WTC11 (cell line): ENCODE measurements around the gene PIGO. TPM values are rescaled to one million over a fixed set of nuclear protein-coding genes. Genes with fewer than 3 reads are reported as not detected.

Source experiments
- ATAC-seq: fragments of 200-7000 bp; cut with Tn5 transposase; 2 replicates; pipeline ENCODE4 v1.10.0; 2021; ENCODE audit warnings: mild to moderate bottlenecking, moderate library complexity
- CTCF ChIA-PET: fragments of 300-600 bp; sonication (Branson Sonifier 250); formaldehyde crosslinking; loops from one replicate; lab custom pipeline; 2021; ENCODE audit warnings: antibody characterized with exemption; lab: Charles Lee
- POLR2A ChIA-PET: fragments of 350-600 bp; sonication (Branson Sonifier 250); formaldehyde crosslinking; loops from one replicate; lab custom pipeline; 2021; ENCODE audit warnings: antibody characterized with exemption; lab: Charles Lee
- DNase-seq: peaks from one replicate; pipeline ENCODE4 v3.0.0; 2021; ENCODE audit warnings: low spot score
- H3K27ac Mint-ChIP-seq: 2 replicates; pipeline ENCODE4 v1.8.0; 2021; ENCODE audit warnings: mixed read lengths
- H3K27me3 Mint-ChIP-seq: 2 replicates; pipeline ENCODE4 v1.8.0; 2021; ENCODE audit warnings: low read depth, mild to moderate bottlenecking, moderate library complexity, mixed read lengths
- H3K36me3 Mint-ChIP-seq: 2 replicates; pipeline ENCODE4 v1.8.0; 2021; ENCODE audit warnings: mixed read lengths
- H3K4me1 Mint-ChIP-seq: 2 replicates; pipeline ENCODE4 v1.8.0; 2022; ENCODE audit warnings: mixed read lengths
- H3K4me3 Mint-ChIP-seq: 2 replicates; pipeline ENCODE4 v1.8.0; 2021; ENCODE audit warnings: mild to moderate bottlenecking, moderate library complexity, mixed read lengths
- H3K9me3 Mint-ChIP-seq: 2 replicates; pipeline ENCODE4 v1.8.0; 2021; ENCODE audit warnings: mixed read lengths
- E2F5 ChIP-seq: sonication (generic); formaldehyde crosslinking; IDR thresholded peaks from 2 replicates; pipeline ENCODE4 v1.8.1; 2022; ENCODE audit warnings: mild to moderate bottlenecking, moderate library complexity, missing genetic modification reagents
- EMX1 ChIP-seq: fragments of 250-450 bp; sonication (Bioruptor Pico); IDR thresholded peaks from 2 replicates; pipeline ENCODE4 v1.8.0; 2021; ENCODE audit warnings: mild to moderate bottlenecking
- FOXP1 ChIP-seq: sonication (generic); formaldehyde crosslinking; IDR thresholded peaks from 2 replicates; pipeline ENCODE4 v1.8.0; 2022; ENCODE audit warnings: missing genetic modification reagents, mild to moderate bottlenecking, moderate library complexity, borderline replicate concordance
- GRHL2 ChIP-seq: fragments of 250-450 bp; sonication (Bioruptor Pico); IDR thresholded peaks from 2 replicates; pipeline ENCODE4 v1.8.0; 2022; ENCODE audit warnings: mild to moderate bottlenecking, moderate library complexity; ENCODE audit not compliant: insufficient replicate concordance, severe bottlenecking
- HMGA2 ChIP-seq: fragments of 250-450 bp; sonication (Bioruptor Pico); IDR thresholded peaks from 2 replicates; pipeline ENCODE4 v1.4.0; 2021; ENCODE audit warnings: mild to moderate bottlenecking, moderate library complexity
- NFYB ChIP-seq: sonication (generic); formaldehyde crosslinking; conservative IDR thresholded peaks from 2 replicates; pipeline ENCODE4 v1.8.0; 2022; ENCODE audit warnings: low read depth, missing genetic modification reagents
- OVOL2 ChIP-seq: fragments of 250-450 bp; sonication (Bioruptor Pico); IDR thresholded peaks from 2 replicates; pipeline ENCODE4 v1.9.0; 2021; ENCODE audit warnings: mild to moderate bottlenecking, borderline replicate concordance
- SP1 ChIP-seq: sonication (generic); formaldehyde crosslinking; conservative IDR thresholded peaks from 2 replicates; pipeline ENCODE4 v1.8.1; 2022; ENCODE audit warnings: missing genetic modification reagents
- STAT6 ChIP-seq: sonication (generic); formaldehyde crosslinking; conservative IDR thresholded peaks from 2 replicates; pipeline ENCODE4 v1.8.1; 2023; ENCODE audit warnings: mild to moderate bottlenecking, low read depth, missing genetic modification reagents, moderate library complexity
- TP53 ChIP-seq: sonication (generic); formaldehyde crosslinking; IDR thresholded peaks from 2 replicates; pipeline ENCODE4 v1.8.1; 2023; ENCODE audit warnings: mild to moderate bottlenecking, missing genetic modification reagents
- ZNF281 ChIP-seq: sonication (generic); formaldehyde crosslinking; IDR thresholded peaks from 2 replicates; pipeline ENCODE4 v1.8.0; 2023; ENCODE audit warnings: mild to moderate bottlenecking, missing genetic modification reagents
- ZNF423 ChIP-seq: fragments of 250-450 bp; sonication (Bioruptor Pico); IDR thresholded peaks from 2 replicates; pipeline ENCODE4 v2.1.2; 2022; ENCODE audit warnings: mild to moderate bottlenecking, moderate library complexity
- ZNF512 ChIP-seq: sonication (generic); formaldehyde crosslinking; IDR thresholded peaks from 2 replicates; pipeline ENCODE4 v1.8.1; 2022; ENCODE audit warnings: missing genetic modification reagents, borderline replicate concordance
- total RNA-seq: library from RNA; stranded (reverse); gene quantifications from 3 replicates; pipeline ENCODE4 v1.2.3, GENCODE V29; 2021
- TF ChIP-seq, protein P1 (sequence below): sonication (generic); formaldehyde crosslinking; IDR thresholded peaks from 2 replicates; pipeline ENCODE4 v1.8.1; 2023; ENCODE audit warnings: mild to moderate bottlenecking, missing genetic modification reagents
- TF ChIP-seq, protein P2 (sequence below): fragments of 200-600 bp; IDR thresholded peaks from 2 replicates; pipeline ENCODE4 v1.8.0; 2022; ENCODE audit warnings: antibody characterized with exemption
- TF ChIP-seq, protein P3 (sequence below): fragments of 250-450 bp; sonication (Bioruptor Pico); IDR thresholded peaks from 2 replicates; pipeline ENCODE4 v1.9.0; 2021; ENCODE audit warnings: mild to moderate bottlenecking, borderline replicate concordance

Gene PIGO
- total RNA-seq, 1 experiment from 2014 or later, result 23.8 TPM

GRCh38 chr9:35072461-35073278 lies 23.7 kb downstream of the PIGO start, which contains the start of gene VCP (continued):
- TF ChIP-seq, protein P1, sequence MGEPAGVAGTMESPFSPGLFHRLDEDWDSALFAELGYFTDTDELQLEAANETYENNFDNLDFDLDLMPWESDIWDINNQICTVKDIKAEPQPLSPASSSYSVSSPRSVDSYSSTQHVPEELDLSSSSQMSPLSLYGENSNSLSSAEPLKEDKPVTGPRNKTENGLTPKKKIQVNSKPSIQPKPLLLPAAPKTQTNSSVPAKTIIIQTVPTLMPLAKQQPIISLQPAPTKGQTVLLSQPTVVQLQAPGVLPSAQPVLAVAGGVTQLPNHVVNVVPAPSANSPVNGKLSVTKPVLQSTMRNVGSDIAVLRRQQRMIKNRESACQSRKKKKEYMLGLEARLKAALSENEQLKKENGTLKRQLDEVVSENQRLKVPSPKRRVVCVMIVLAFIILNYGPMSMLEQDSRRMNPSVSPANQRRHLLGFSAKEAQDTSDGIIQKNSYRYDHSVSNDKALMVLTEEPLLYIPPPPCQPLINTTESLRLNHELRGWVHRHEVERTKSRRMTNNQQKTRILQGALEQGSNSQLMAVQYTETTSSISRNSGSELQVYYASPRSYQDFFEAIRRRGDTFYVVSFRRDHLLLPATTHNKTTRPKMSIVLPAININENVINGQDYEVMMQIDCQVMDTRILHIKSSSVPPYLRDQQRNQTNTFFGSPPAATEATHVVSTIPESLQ, result peak; percentile 67; the same call in 1 of the 2 replicates
- no peak for TF ChIP-seq GRHL2
- no peak for TF ChIP-seq ZNF281 (CRISPR knock-in tag)
- no peak for TF ChIP-seq ZNF423 (CRISPR knock-in tag)
- TF ChIP-seq, protein P2, sequence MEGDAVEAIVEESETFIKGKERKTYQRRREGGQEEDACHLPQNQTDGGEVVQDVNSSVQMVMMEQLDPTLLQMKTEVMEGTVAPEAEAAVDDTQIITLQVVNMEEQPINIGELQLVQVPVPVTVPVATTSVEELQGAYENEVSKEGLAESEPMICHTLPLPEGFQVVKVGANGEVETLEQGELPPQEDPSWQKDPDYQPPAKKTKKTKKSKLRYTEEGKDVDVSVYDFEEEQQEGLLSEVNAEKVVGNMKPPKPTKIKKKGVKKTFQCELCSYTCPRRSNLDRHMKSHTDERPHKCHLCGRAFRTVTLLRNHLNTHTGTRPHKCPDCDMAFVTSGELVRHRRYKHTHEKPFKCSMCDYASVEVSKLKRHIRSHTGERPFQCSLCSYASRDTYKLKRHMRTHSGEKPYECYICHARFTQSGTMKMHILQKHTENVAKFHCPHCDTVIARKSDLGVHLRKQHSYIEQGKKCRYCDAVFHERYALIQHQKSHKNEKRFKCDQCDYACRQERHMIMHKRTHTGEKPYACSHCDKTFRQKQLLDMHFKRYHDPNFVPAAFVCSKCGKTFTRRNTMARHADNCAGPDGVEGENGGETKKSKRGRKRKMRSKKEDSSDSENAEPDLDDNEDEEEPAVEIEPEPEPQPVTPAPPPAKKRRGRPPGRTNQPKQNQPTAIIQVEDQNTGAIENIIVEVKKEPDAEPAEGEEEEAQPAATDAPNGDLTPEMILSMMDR, result no peak
- TF ChIP-seq E2F5 (CRISPR knock-in tag), result 0 out of 2 replicates have a peak, but pooled peaks have one; percentile 50

GRCh38 chr9:35071814-35072460 lies 24.5 kb downstream of the PIGO start:
- DNase-seq (peak; percentile 85), ATAC-seq (peak; percentile 68)
- Mint-ChIP-seq H3K36me3 (peaks cover 68% of the 10 kb centered on the region), H3K4me1 (peaks cover 24% of the 10 kb centered on the region), H3K9me3 (no peaks in the 10 kb centered on the region), H3K27me3 (no peaks in the 10 kb centered on the region), H3K27ac (peak overlapping the region; percentile 96), H3K4me3 (peak overlapping the region; percentile 93)
- ChIA-PET CTCF (interaction anchor here (0.6 to 3.0 kb wide), 23 partner anchors 8 to 625 kb away, joined by 3 to 26 read pairs (median 4); partner anchors contain the start of genes ATOSB, DNAJB5, FANCG and PIGO), POLR2A (interaction anchor here (0.6 to 2.6 kb wide), 19 partner anchors 8 to 532 kb away, joined by 3 to 15 read pairs (median 5); partner anchors contain the start of genes ATOSB, DNAJB5, FANCG and PIGO)
- TF ChIP-seq OVOL2 (CRISPR knock-in tag) (no peak), SP1 (CRISPR knock-in tag) (peak; percentile 16; the same call in 1 of the 2 replicates), HMGA2 (CRISPR knock-in tag) (no peak), FOXP1 (CRISPR knock-in tag) (no peak), STAT6 (CRISPR knock-in tag) (no peak), NFYB (CRISPR knock-in tag) (peak; percentile 41; the same call in 1 of the 2 replicates), EMX1 (CRISPR knock-in tag) (0 out of 2 replicates have a peak, but pooled peaks have one; percentile 35), TP53 (CRISPR knock-in tag) (peak; percentile 77; the same call in 1 of the 2 replicates), ZNF512 (no peak)
- TF ChIP-seq, protein P3, sequence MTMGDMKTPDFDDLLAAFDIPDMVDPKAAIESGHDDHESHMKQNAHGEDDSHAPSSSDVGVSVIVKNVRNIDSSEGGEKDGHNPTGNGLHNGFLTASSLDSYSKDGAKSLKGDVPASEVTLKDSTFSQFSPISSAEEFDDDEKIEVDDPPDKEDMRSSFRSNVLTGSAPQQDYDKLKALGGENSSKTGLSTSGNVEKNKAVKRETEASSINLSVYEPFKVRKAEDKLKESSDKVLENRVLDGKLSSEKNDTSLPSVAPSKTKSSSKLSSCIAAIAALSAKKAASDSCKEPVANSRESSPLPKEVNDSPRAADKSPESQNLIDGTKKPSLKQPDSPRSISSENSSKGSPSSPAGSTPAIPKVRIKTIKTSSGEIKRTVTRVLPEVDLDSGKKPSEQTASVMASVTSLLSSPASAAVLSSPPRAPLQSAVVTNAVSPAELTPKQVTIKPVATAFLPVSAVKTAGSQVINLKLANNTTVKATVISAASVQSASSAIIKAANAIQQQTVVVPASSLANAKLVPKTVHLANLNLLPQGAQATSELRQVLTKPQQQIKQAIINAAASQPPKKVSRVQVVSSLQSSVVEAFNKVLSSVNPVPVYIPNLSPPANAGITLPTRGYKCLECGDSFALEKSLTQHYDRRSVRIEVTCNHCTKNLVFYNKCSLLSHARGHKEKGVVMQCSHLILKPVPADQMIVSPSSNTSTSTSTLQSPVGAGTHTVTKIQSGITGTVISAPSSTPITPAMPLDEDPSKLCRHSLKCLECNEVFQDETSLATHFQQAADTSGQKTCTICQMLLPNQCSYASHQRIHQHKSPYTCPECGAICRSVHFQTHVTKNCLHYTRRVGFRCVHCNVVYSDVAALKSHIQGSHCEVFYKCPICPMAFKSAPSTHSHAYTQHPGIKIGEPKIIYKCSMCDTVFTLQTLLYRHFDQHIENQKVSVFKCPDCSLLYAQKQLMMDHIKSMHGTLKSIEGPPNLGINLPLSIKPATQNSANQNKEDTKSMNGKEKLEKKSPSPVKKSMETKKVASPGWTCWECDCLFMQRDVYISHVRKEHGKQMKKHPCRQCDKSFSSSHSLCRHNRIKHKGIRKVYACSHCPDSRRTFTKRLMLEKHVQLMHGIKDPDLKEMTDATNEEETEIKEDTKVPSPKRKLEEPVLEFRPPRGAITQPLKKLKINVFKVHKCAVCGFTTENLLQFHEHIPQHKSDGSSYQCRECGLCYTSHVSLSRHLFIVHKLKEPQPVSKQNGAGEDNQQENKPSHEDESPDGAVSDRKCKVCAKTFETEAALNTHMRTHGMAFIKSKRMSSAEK (CRISPR knock-in tag), result no peak
